ENCODE measurements around the gene PAK6.

GRCh38 chr15:40281057-40281800 lies 42.4 kb downstream of the PAK6 start:
- TF ChIP-seq CTCF (IDR thresholded peaks at IDR 0.05; ENCODE audit: insufficient read depth, low read length), result no peak
- TF ChIP-seq POLR2AphosphoS5 (IDR thresholded peaks at IDR 0.05; ENCODE audit: low read depth), result no peak
- no peak for TF ChIP-seq SPI1 (IDR thresholded peaks at IDR 0.05; ENCODE audit: borderline replicate concordance, low read depth)
- TF ChIP-seq GABPA (IDR thresholded peaks at IDR 0.05; ENCODE audit: low read depth), result no peak

Data from HL-60 (cell line).